AG10803 (cell line): ENCODE results near the gene SCAP.
"Not testable (repeated sequence)": the region's sequence is repeated elsewhere in the genome, so short reads cannot be mapped to it uniquely, and the experiment has no call there.

Experiments
- DNase-seq: peaks from one replicate; pipeline ENCODE4 v3.0.0; 2010; ENCODE audit warnings: low read depth
- H3K4me3 ChIP-seq: 2 replicates; pipeline ENCODE4 v1.5.1; 2011; ENCODE audit warnings: mild to moderate bottlenecking, low read length, control low read depth
- TF ChIP-seq, protein P1 (sequence below): conservative IDR thresholded peaks from 2 replicates; pipeline ENCODE4 v1.5.1; 2011; ENCODE audit warnings: mild to moderate bottlenecking, low read length, control low read depth, inconsistent platforms

The SCAP gene

DNA sequence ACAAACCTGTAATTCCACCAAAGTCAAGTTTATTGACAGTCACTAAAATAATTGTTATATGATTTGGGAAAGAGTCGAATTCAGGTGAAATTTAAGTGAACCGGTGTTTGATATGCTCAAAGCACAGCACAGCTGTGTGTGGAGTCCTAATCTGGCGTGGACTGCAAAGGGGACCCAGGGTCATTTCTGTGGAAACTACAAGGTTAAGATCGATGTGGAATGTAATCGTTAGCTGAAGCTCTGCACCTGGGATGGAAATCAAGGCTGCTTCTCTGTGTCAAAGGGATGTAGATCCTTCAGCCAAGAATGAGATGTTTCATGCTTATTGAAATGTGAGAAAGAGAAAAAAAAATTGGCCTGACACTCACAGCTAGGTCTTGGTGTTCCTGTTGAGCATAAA lies 39.4 kb upstream of the SCAP start:
- no peak overlapping the region for H3K4me3 ChIP-seq
- TF ChIP-seq, protein P1, sequence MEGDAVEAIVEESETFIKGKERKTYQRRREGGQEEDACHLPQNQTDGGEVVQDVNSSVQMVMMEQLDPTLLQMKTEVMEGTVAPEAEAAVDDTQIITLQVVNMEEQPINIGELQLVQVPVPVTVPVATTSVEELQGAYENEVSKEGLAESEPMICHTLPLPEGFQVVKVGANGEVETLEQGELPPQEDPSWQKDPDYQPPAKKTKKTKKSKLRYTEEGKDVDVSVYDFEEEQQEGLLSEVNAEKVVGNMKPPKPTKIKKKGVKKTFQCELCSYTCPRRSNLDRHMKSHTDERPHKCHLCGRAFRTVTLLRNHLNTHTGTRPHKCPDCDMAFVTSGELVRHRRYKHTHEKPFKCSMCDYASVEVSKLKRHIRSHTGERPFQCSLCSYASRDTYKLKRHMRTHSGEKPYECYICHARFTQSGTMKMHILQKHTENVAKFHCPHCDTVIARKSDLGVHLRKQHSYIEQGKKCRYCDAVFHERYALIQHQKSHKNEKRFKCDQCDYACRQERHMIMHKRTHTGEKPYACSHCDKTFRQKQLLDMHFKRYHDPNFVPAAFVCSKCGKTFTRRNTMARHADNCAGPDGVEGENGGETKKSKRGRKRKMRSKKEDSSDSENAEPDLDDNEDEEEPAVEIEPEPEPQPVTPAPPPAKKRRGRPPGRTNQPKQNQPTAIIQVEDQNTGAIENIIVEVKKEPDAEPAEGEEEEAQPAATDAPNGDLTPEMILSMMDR, result no peak
- no peak for DNase-seq

DNA sequence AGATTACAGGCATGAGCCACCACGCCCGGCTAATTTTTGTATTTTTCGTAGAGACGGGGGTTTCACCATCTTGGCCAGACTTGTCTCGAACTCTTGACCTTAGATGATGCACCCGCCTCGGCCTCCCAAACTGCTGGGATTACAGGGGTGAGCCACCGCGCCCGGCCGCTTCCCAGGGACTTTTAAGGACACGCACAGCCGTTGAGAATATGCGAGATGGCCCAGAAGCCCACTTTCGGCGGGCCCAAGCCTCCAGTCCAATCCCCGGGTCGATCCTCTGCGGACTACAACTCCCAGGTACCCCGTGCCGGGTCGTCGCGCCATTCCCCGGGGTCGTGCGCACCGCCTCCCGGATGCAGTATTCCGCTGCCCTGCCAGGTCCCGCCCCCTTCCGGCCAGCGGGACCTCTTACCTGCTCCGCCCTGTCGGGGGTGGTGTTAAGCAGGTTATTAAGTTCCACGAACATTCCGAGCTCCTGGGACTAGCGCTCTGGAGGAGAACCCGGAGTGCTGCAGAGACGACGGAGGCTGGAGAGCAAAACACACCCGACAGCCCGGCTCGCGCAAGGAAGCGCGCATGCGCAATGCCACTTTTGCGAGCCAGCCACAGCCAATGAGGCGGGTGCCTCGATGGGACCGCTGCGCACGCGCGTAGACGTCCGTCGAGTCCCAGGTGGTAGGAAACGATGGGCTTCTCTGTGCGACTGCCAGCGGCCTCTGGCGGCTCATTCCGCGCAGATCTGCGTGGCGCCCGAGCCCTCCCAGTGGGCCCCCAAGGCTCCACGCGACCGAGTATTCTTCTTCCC lies 37.6 kb upstream of the SCAP start, which contains the start of gene ELP6:
Gene ELP6, minus strand, starts transcription at position 588 of the 805 bp plus-strand sequence. Its CDS starts 122 bp downstream, at position 466.
- peak; percentile 95 for DNase-seq
- TF ChIP-seq, protein P1, result peak; percentile 36
- H3K4me3 ChIP-seq, result peak within 1 kb of the TSS; percentile 94

DNA sequence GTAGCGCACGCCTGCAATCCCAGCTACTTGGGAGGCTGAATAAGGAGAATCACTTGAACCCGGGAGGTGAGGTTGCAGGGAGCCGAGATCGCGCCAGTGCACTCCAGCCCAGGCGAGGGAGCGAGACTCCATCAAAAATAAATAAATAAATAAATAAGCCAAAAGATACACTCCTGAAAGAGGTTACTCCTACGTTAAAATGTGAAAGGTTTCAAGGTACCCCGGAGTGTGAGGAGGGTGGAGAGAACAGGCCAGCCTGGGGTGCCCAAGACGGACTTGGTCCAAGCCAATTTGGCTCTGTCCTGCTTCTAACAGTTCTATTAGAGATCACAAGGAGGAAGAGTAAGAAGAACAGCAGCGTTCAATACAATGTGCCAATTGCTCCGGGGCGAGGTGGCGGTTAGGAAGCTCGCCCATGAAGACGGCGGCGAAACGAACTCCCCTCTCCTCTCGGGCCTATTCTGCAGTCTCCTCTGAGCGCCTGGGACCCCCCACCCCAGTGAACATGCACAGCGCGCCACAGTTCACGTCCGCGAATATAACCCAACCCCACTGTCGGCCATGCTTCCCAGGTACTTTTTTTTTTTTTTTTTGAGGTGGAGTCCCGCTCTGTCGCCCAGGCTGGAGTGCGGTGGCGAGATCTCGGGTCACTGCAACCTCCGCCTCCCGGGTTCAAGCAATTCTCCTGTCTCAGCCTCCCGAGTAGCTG lies 36.8 kb upstream of the SCAP start:
- peak; percentile 23 for DNase-seq
- TF ChIP-seq, protein P1, result no peak
- H3K4me3 ChIP-seq, result peak overlapping the region; percentile 94

DNA sequence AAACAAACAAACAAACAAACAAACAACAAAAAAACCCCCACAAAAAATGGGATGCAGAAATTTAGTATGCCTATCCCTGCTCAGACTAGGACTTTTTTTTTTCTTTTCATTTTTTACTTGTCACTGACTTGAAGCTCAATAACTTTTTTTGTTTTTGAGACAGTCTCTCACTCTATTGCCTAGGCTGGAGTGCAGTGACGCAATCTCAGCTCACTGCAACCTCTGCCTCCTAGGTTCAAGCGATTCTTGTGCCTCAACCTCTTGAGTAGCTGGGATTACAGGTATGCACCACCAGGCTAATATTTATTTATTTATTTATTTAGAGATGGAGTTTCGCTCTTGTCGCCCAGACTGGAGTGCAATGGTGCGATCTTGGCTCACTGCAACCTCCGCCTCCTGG lies 29.5 kb upstream of the SCAP start:
- not testable (repeated sequence) for DNase-seq, H3K4me3 ChIP-seq

DNA sequence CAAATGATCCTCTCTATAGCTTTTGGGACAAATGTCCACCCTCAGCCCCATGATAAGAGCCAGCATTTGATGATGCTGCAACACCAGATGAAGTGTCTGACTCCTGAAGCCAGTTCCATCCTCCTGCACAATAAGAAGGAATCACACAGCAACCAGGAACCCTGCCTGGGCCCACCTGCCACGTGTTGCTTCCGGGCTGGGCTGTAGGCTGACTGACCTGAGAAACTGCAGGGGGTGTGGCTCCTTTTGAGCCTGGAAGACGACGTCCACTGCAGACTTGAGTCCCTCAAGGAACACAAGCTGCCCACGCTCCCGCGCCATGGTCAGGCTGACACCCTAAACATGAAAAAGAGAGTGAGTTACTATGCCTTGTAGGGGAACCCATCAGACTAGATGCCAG lies 28.4 kb upstream of the SCAP start:
- no peak overlapping the region for H3K4me3 ChIP-seq
- DNase-seq, result no peak
- TF ChIP-seq, protein P1, result no peak

DNA sequence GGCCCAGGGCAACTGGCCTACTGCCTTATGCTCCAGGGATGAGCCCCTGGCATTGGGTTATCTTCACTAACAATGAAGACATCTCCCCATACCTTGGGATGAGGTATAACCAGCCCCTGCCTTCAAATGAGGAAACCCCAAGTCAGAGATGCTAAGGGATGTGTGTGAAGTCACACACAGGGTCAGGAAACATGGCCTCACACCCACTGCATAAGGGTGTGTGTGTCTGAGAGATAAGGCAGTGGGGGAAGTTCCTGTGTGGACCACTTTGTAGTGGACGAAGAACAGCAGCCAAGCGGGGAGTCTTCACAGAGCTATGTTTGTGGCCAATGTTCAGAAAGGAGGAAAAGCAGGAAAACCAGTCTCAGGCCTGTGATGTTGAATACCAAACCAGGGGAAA lies 27.3 kb upstream of the SCAP start:
- no peak overlapping the region for H3K4me3 ChIP-seq
- DNase-seq, result no peak
- TF ChIP-seq, protein P1, result no peak

DNA sequence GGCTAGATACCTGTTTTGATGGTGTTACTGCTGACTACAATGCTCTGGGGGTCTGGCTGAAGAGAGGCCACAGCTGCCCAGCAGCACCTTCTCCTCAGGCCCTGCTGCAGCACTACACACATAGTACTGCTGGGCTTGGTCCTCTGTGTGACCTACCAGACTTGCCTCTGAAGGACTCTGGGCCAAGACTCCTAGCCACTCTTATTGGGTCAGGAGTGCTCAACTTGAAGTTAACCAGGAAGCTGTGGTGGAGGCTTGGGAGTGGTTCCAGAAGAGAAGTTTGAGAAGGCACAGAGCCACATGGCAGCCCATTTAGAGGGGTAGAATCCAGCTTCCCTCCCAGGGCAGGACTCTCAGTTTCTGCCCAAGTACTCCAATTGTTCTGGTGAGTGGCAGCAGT lies 21.2 kb upstream of the SCAP start:
- TF ChIP-seq, protein P1, result no peak
- no peak for DNase-seq
- no peak overlapping the region for H3K4me3 ChIP-seq
